Endodermal cell (in vitro differentiated cells): ENCODE measurements around the gene EFEMP1. TPM values are rescaled to one million over a fixed set of nuclear protein-coding genes. Genes with fewer than 3 reads are reported as not detected.
A peak's percentile ranks its signal among the peaks of the same experiment; 100 is the strongest.
"Not testable (repeated sequence)": the region's sequence is repeated elsewhere in the genome, so short reads cannot be mapped to it uniquely, and the experiment has no call there.

Experiments
- DNase-seq: peaks from one replicate; pipeline ENCODE4 v3.0.0-alpha.2; 2017
- H3K27ac ChIP-seq: 2 replicates; pipeline ENCODE4 v1.5.1; 2013; ENCODE audit warnings: mild to moderate bottlenecking, low read depth, low read length, moderate library complexity
- H3K27me3 ChIP-seq: 2 replicates; pipeline ENCODE4 v1.6.1; 2013; ENCODE audit warnings: mild to moderate bottlenecking, low read length, moderate library complexity; ENCODE audit not compliant: insufficient read depth, control insufficient read depth, poor library complexity, severe bottlenecking
- H3K36me3 ChIP-seq: 2 replicates; pipeline ENCODE4 v1.7.0; 2013; ENCODE audit warnings: mild to moderate bottlenecking, low read length, moderate library complexity; ENCODE audit not compliant: control insufficient read depth, insufficient read depth
- H3K4me1 ChIP-seq: one replicate; pipeline ENCODE4 v1.7.0; 2013; ENCODE audit warnings: low read length; ENCODE audit not compliant: control insufficient read depth, insufficient read depth
- H3K4me3 ChIP-seq: 2 replicates; pipeline ENCODE4 v1.5.1; 2013; ENCODE audit warnings: mild to moderate bottlenecking, low read length, moderate library complexity
- H3K9ac ChIP-seq: 2 replicates; pipeline ENCODE4 v1.6.1; 2013; ENCODE audit warnings: mild to moderate bottlenecking, low read length, moderate library complexity; ENCODE audit not compliant: poor library complexity, severe bottlenecking; ENCODE audit errors: extremely low read depth
- H3K9me3 ChIP-seq: 2 replicates; pipeline ENCODE4 v1.6.1; 2013; ENCODE audit warnings: mild to moderate bottlenecking, low read length, moderate library complexity; ENCODE audit not compliant: control insufficient read depth
- H3K27ac Mint-ChIP-seq: 2 replicates; pipeline ENCODE4 v1.8.0; 2020; ENCODE audit warnings: mixed read lengths
- H3K27me3 Mint-ChIP-seq: 2 replicates; pipeline ENCODE4 v1.8.0; 2021; ENCODE audit warnings: mild to moderate bottlenecking, mixed read lengths; ENCODE audit not compliant: insufficient read depth
- H3K36me3 Mint-ChIP-seq: 2 replicates; pipeline ENCODE4 v1.8.0; 2020; ENCODE audit warnings: low read depth, mixed read lengths
- H3K4me1 Mint-ChIP-seq: 2 replicates; pipeline ENCODE4 v1.8.0; 2020; ENCODE audit warnings: mixed read lengths
- H3K4me3 Mint-ChIP-seq: 2 replicates; pipeline ENCODE4 v1.8.0; 2020; ENCODE audit warnings: mild to moderate bottlenecking, moderate library complexity, mixed read lengths
- H3K9me3 Mint-ChIP-seq: 2 replicates; pipeline ENCODE4 v1.8.0; 2020; ENCODE audit warnings: mild to moderate bottlenecking, mixed read lengths
- WGBS, 2 experiments: methylation state at CpG; one replicate each; pipeline versions ENCODE4 v1.1.5 to v1.1.7; 2013; ENCODE audit warnings: missing lambda C conversion rate in 2 of 2, mixed read lengths in 1 of 2; ENCODE audit not compliant: insufficient coverage in 1 of 2, insufficient read length in 1 of 2; 5-methylcytosine and 5-hydroxymethylcytosine counted together
- total RNA-seq, 2 donors: library from RNA; stranded (reverse); fragmentation: NEBNext Ultra II Directional in 1 of 2; extraction: Animal tissue kit (Norgen Biotek cat#: 25700) in 1 of 2; gene quantifications; 2 replicates in 1 of 2; 3 replicates in 1 of 2; pipeline ENCODE4 v1.2.1, GENCODE V29; 2021
- TF ChIP-seq, protein P1 (sequence below): fragments of 200-600 bp; sonication (generic); conservative IDR thresholded peaks from 2 replicates; pipeline ENCODE4 v1.5.0; 2021; ENCODE audit warnings: antibody characterized with exemption, mild to moderate bottlenecking

EFEMP1 gene
- total RNA-seq, 2 donors from 2014 or later, result 2.6 to 3.3 TPM

DNA sequence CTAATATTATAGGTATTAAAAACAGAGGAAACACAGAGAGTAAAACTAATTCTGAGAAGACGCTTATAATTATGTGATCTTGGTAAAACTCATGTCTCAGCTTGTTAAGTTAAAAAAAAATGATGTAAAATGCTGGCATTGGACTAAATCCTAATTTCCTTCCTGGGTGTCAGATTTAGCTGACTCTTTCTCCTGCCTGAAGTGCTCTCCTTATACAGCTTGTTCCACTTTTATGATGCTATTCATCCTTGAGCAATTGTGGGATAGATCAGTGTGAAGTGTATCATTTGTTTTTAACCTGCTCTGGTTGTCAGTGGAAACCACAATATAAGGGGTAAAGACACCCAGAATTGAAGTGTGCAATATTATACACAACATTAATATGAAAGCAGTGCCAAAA lies 84.9 kb downstream of the EFEMP1 start:
- Mint-ChIP-seq H3K27me3 (no peaks in the 10 kb centered on the region), H3K36me3 (no peaks in the 10 kb centered on the region), H3K4me3 (no peak overlapping the region), H3K9me3 (peaks cover 25% of the 10 kb centered on the region), H3K4me1 (peaks cover 15% of the 10 kb centered on the region), H3K27ac (no peak overlapping the region)
- no peaks in the 10 kb centered on the region for H3K9me3 ChIP-seq
- no peak overlapping the region for H3K27ac ChIP-seq
- no peaks in the 10 kb centered on the region for H3K36me3 ChIP-seq
- WGBS, 2 experiments, result 89 to 98% methylated on average over 1 of the region's 1 CpG
- H3K27me3 ChIP-seq, result no peaks in the 10 kb centered on the region
- H3K4me3 ChIP-seq, result peak overlapping the region; percentile 70
- TF ChIP-seq, protein P1, sequence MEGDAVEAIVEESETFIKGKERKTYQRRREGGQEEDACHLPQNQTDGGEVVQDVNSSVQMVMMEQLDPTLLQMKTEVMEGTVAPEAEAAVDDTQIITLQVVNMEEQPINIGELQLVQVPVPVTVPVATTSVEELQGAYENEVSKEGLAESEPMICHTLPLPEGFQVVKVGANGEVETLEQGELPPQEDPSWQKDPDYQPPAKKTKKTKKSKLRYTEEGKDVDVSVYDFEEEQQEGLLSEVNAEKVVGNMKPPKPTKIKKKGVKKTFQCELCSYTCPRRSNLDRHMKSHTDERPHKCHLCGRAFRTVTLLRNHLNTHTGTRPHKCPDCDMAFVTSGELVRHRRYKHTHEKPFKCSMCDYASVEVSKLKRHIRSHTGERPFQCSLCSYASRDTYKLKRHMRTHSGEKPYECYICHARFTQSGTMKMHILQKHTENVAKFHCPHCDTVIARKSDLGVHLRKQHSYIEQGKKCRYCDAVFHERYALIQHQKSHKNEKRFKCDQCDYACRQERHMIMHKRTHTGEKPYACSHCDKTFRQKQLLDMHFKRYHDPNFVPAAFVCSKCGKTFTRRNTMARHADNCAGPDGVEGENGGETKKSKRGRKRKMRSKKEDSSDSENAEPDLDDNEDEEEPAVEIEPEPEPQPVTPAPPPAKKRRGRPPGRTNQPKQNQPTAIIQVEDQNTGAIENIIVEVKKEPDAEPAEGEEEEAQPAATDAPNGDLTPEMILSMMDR, result no peak
- no peak for DNase-seq
- H3K4me1 ChIP-seq, result peaks cover 3% of the 10 kb centered on the region
- no peak overlapping the region for H3K9ac ChIP-seq

DNA sequence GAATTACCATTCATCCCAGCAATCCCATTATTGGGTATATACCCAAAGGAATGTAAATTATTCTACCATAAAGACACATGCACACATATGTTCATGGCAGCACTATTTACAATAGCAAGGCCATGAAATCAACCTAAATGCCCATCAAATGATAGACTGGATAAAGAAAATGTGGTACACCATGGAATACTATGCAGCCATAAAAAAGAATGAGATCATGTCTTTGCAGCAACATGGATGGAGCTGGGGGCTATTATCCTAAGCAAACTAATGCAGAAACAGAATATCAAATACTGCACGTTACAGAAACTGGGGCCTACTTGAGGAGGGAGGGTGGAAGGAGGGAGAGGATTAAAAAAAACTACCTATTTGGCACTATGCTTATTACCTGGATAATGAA lies 85.5 kb downstream of the EFEMP1 start:
- not testable (repeated sequence) for H3K27ac ChIP-seq, H3K27me3 Mint-ChIP-seq, DNase-seq, H3K4me3 ChIP-seq, H3K36me3 Mint-ChIP-seq, H3K9me3 ChIP-seq, H3K9ac ChIP-seq, H3K36me3 ChIP-seq, H3K27ac Mint-ChIP-seq, H3K4me3 Mint-ChIP-seq, H3K27me3 ChIP-seq, H3K4me1 ChIP-seq
- 83% methylated on average over 1 of the region's 1 CpG; no CpG with 5 or more reads in 1 of the 2 experiments for WGBS, 2 experiments
- Mint-ChIP-seq H3K4me1 (peaks cover 15% of the 10 kb centered on the region), H3K9me3 (peaks cover 29% of the 10 kb centered on the region)

DNA sequence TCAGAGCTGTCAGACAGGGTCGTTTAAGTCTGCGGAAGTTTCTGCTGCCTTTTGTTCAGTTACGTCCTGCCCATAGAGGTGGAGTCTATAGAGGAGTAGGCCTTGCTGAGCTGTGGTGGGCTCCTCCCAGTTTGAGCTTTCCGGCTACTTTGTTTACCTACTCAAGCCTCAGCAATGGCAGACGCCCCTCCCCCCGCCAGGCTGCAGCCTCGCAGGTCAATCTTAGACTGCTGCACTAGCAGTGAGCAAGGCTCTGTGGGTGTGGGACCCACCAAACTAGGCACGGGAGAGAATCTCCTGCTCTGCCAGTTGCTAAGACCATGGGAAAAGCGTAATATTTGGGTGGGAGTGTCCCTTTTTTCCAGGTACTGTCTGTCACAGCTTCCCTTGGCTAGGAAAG lies 86.5 kb downstream of the EFEMP1 start:
- WGBS, 2 experiments, result 60 to 63% methylated on average over 3 to 9 of the region's 9 CpGs
- peaks cover 34% of the 10 kb centered on the region for H3K9me3 Mint-ChIP-seq
- Histone ChIP-seq H3K4me3 (peak overlapping the region; percentile 53), H3K4me1 (peaks cover 3% of the 10 kb centered on the region), H3K27ac (no peak overlapping the region), H3K9me3 (no peaks in the 10 kb centered on the region), H3K9ac (no peak overlapping the region), H3K27me3 (no peaks in the 10 kb centered on the region), H3K36me3 (no peaks in the 10 kb centered on the region)
- H3K27me3 Mint-ChIP-seq, result no peaks in the 10 kb centered on the region
- H3K36me3 Mint-ChIP-seq, result no peaks in the 10 kb centered on the region
- peaks cover 15% of the 10 kb centered on the region for H3K4me1 Mint-ChIP-seq
- no peak overlapping the region for H3K4me3 Mint-ChIP-seq
- TF ChIP-seq, protein P1, result no peak
- peak overlapping the region; percentile 66 for H3K27ac Mint-ChIP-seq
- DNase-seq, result peak; percentile 82

DNA sequence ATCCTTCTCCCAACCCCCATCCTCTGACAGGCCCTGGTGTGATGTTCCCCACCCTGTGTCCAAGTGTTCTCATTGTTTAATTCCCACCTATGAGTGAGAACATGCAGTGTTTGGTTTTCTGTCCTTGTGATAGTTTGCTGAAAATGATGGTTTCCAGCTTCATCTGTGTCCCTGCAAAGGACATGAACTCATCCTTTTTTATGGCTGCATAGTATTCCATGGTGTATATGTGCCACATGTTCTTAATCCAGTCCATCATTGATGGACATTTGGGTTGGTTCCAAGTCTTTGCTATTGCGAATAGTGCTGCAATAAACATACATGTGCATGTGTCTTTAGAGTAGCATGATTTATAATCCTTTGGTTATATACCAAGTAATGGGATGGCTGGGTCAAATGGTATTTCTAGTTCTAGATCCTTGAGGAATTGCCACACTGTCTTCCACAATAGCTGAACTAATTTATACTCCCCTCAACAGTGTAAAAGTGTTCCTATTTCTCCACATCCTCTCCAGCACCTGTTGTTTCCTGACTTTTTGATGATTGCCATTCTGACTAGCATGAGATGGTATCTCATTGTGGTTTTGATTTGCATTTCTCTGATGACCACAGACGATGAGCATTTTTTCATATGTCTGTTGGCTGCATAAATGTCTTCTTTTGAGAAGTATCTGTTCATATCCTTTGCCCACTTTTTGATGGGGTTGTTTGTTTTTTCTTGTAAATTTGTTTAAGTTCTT lies 91.7 kb downstream of the EFEMP1 start:
- not testable (repeated sequence) for H3K4me1 Mint-ChIP-seq, H3K27ac Mint-ChIP-seq

More for the DNA sequence above, 91.7 kb downstream of the EFEMP1 start:
- H3K27ac ChIP-seq, H3K4me3 Mint-ChIP-seq, H3K27me3 Mint-ChIP-seq, H3K36me3 Mint-ChIP-seq, H3K4me1 ChIP-seq, H3K36me3 ChIP-seq, H3K9ac ChIP-seq, DNase-seq, H3K27me3 ChIP-seq, H3K4me3 ChIP-seq, H3K9me3 ChIP-seq: not testable (repeated sequence)
- WGBS, 2 experiments, result 66 to 100% methylated on average over 1 to 2 of the region's 2 CpGs
- peaks cover 37% of the 10 kb centered on the region for H3K9me3 Mint-ChIP-seq
